A549 (cell line): ENCODE data around the gene STOX2. TPM values are rescaled to one million over a fixed set of nuclear protein-coding genes. Genes with fewer than 3 reads are reported as not detected.

ENCODE experiments used
- ATAC-seq, 2 experiments: fragments of 200-7000 bp in 1 of 2; fragments of >200 bp in 1 of 2; cut with Nextera tagmentation in 1 of 2; cut with Tn5 transposase in 1 of 2; 3 replicates each; pipeline versions ENCODE4 v1.8.0 to v1.9.1; 2018 to 2020; ENCODE audit warnings: mild to moderate bottlenecking in 1 of 2, moderate library complexity in 1 of 2
- CTCF ChIA-PET: fragments of 300-600 bp; sonication (Branson Sonifier 250); formaldehyde crosslinking; extraction: SDS; loops from one replicate; lab custom pipeline; 2021; ENCODE audit warnings: antibody characterized with exemption, inconsistent platforms; lab: Yijun Ruan, JAX
- POLR2A ChIA-PET: fragments of 350-600 bp; formaldehyde crosslinking; extraction: SDS; loops from one replicate; lab custom pipeline; 2021; ENCODE audit warnings: antibody characterized with exemption, inconsistent platforms; lab: Yijun Ruan, JAX
- DNase-seq, 2 experiments: peaks; one replicate each; pipeline versions ENCODE4 v3.0.0 to v3.0.0-alpha.2; 2011 to 2016; ENCODE audit warnings: low read depth in 1 of 2, low spot score in 1 of 2
- FAIRE-seq: peaks from 2 replicates; lab custom pipeline; 2011; peaks lifted over from hg19 to GRCh38; lab: Jason Lieb, UNC
- H3K27ac ChIP-seq, 2 experiments: fragments of >200 bp; sonication (Bioruptor Twin); formaldehyde crosslinking; 3 replicates each; pipeline ENCODE4 v1.5.1; 2016 to 2017
- H3K4me1 ChIP-seq: fragments of >200 bp; sonication (Bioruptor Twin); formaldehyde crosslinking; 3 replicates; pipeline ENCODE4 v1.6.1; 2016
- H3K4me2 ChIP-seq: fragments of >200 bp; sonication (Bioruptor Twin); formaldehyde crosslinking; 3 replicates; pipeline ENCODE4 v1.6.1; 2016
- H3K4me3 ChIP-seq: fragments of >200 bp; sonication (Bioruptor Twin); formaldehyde crosslinking; 3 replicates; pipeline ENCODE4 v1.5.1; 2016
- H3K9me3 ChIP-seq: fragments of >200 bp; sonication (Bioruptor Twin); formaldehyde crosslinking; 3 replicates; pipeline ENCODE4 v1.6.1; 2016
- BCL3 ChIP-seq: fragments of >200 bp; sonication (Bioruptor Twin); formaldehyde crosslinking; IDR thresholded peaks from 3 replicates; pipeline ENCODE4 v1.6.1; 2016
- CEBPB ChIP-seq, 2 experiments: fragments of >200 bp in 1 of 2; sonication (Bioruptor Twin) in 1 of 2; formaldehyde crosslinking in 1 of 2; IDR thresholded peaks; 2 replicates each; pipeline ENCODE4 v1.6.1; 2012 to 2016
- EHF ChIP-seq: fragments of 250-450 bp; sonication (Bioruptor Pico); IDR thresholded peaks from 2 replicates; pipeline ENCODE4 v1.5.0; 2020; ENCODE audit warnings: mild to moderate bottlenecking
- GATA3 ChIP-seq: IDR thresholded peaks from 2 replicates; pipeline ENCODE4 v1.6.1; 2012; ENCODE audit warnings: borderline replicate concordance
- HES2 ChIP-seq: fragments of >200 bp; sonication (Bioruptor Twin); formaldehyde crosslinking; IDR thresholded peaks from 2 replicates; pipeline ENCODE4 v1.6.1; 2016
- JUN ChIP-seq, 2 experiments: fragments of >200 bp; sonication (Bioruptor Twin); formaldehyde crosslinking; IDR thresholded peaks; 2 replicates in 1 of 2; 3 replicates in 1 of 2; pipeline ENCODE4 v1.6.1; 2016 to 2017
- KDM1A ChIP-seq: fragments of 200-600 bp; sonication (generic); IDR thresholded peaks from 2 replicates; pipeline ENCODE4 v1.6.1; 2016; ENCODE audit warnings: low read depth, mild to moderate bottlenecking
- MYC ChIP-seq: IDR thresholded peaks from 2 replicates; pipeline ENCODE4 v1.6.1; 2012; ENCODE audit warnings: mild to moderate bottlenecking, inconsistent platforms, low read length, improper control_type of control experiment, borderline replicate concordance
- NFE2L2 ChIP-seq: fragments of 150-350 bp; conservative IDR thresholded peaks from 2 replicates; pipeline ENCODE4 v1.6.1; 2014; ENCODE audit warnings: low read length
- NR3C1 ChIP-seq: fragments of >200 bp; sonication (Bioruptor Twin); formaldehyde crosslinking; IDR thresholded peaks from 3 replicates; pipeline ENCODE4 v1.6.1; 2017
- PBX3 ChIP-seq: IDR thresholded peaks from 2 replicates; pipeline ENCODE4 v1.6.1; 2012
- POLR2A ChIP-seq: IDR thresholded peaks from 2 replicates; pipeline ENCODE4 v1.6.1; 2012; ENCODE audit warnings: mild to moderate bottlenecking, low read length
- RCOR1 ChIP-seq: fragments of 150-350 bp; IDR thresholded peaks from 2 replicates; pipeline ENCODE4 v1.6.1; 2014; ENCODE audit warnings: antibody characterized with exemption, low read length, low read depth
- REST ChIP-seq: fragments of 200-600 bp; sonication (generic); IDR thresholded peaks from 2 replicates; pipeline ENCODE4 v1.6.1; 2016; ENCODE audit warnings: antibody characterized with exemption, mild to moderate bottlenecking, moderate library complexity
- RNF2 ChIP-seq: fragments of 200-600 bp; sonication (generic); IDR thresholded peaks from 2 replicates; pipeline ENCODE4 v1.6.1; 2016; ENCODE audit warnings: low read depth, mild to moderate bottlenecking, antibody characterized with exemption, moderate library complexity, borderline replicate concordance
- SMC3 ChIP-seq: fragments of >200 bp; sonication (Bioruptor Twin); formaldehyde crosslinking; IDR thresholded peaks from 3 replicates; pipeline ENCODE4 v1.6.1; 2018; ENCODE audit warnings: inconsistent platforms
- SREBF2 ChIP-seq: fragments of 450-650 bp; IDR thresholded peaks from 2 replicates; pipeline ENCODE4 v1.6.1; 2014; ENCODE audit warnings: mild to moderate bottlenecking, moderate library complexity
- TFCP2L1 ChIP-seq: fragments of 250-450 bp; sonication (Bioruptor Pico); IDR thresholded peaks from 2 replicates; pipeline ENCODE4 v1.5.0; 2021; ENCODE audit warnings: mild to moderate bottlenecking
- TP53 ChIP-seq: fragments of 250-450 bp; sonication (Bioruptor Pico); IDR thresholded peaks from 2 replicates; pipeline ENCODE4 v1.5.0; 2021; ENCODE audit warnings: mild to moderate bottlenecking, moderate library complexity
- ZC3H11A ChIP-seq: fragments of 450-650 bp; IDR thresholded peaks from 2 replicates; pipeline ENCODE4 v1.6.1; 2014; ENCODE audit warnings: antibody characterized with exemption, mild to moderate bottlenecking
- ZNF302 ChIP-seq: fragments of 250-450 bp; sonication (Bioruptor Pico); IDR thresholded peaks from 2 replicates; pipeline ENCODE4 v1.9.0; 2021; ENCODE audit warnings: inconsistent platforms, mild to moderate bottlenecking, moderate library complexity
- ZSCAN20 ChIP-seq: fragments of 250-450 bp; sonication (Bioruptor Pico); IDR thresholded peaks from 2 replicates; pipeline ENCODE4 v1.8.0; 2022; ENCODE audit warnings: mild to moderate bottlenecking, moderate library complexity
- WGBS: methylation state at CpG from one replicate; pipeline ENCODE4 v1.1.6; 2017; ENCODE audit errors: missing lambda C conversion rate; 5-methylcytosine and 5-hydroxymethylcytosine counted together
- polyA plus RNA-seq, 4 experiments: library from polyadenylated mRNA; depleted of rRNA in 3 of 4; stranded (reverse); fragments of >200 nt; fragmentation: RNase III in 1 of 4; extraction: RNeasy Plus Mini Kit Qiagen cat#74134 plus additional on column Dnase treatment in 1 of 4; gene quantifications; 2 replicates in 3 of 4; 3 replicates in 1 of 4; pipeline ENCODE4 v1.2.3, GENCODE V29; 2011 to 2017
- TF ChIP-seq, protein P1 (sequence below): fragments of 450-650 bp; IDR thresholded peaks from 2 replicates; pipeline ENCODE4 v1.6.1; 2014; ENCODE audit warnings: antibody characterized with exemption

The STOX2 gene
- polyA plus RNA-seq, 2 of the 4 experiments (the other 2 are of a cell fraction): 2.7 to 5.2 TPM

GRCh38 chr4:184024637-184025036, 119.5 kb downstream of the STOX2 start:
- Histone ChIP-seq H3K4me1 (no peaks in the 10 kb centered on the region), H3K27ac (no peak overlapping the region), H3K9me3 (no peaks in the 10 kb centered on the region), H3K4me2 (no peak overlapping the region), H3K4me3 (no peak overlapping the region)
- ChIA-PET POLR2A (no interaction called here), CTCF (interaction anchor here (1.4 kb wide), 1 partner anchor 143 kb away, joined by 4 read pairs; no protein-coding TSS in a partner anchor)
- FAIRE-seq (no peak), ATAC-seq (no peak), DNase-seq (no peak)
- 35% methylated on average over 4 of the region's 4 CpGs for WGBS
- TF ChIP-seq, protein P1, sequence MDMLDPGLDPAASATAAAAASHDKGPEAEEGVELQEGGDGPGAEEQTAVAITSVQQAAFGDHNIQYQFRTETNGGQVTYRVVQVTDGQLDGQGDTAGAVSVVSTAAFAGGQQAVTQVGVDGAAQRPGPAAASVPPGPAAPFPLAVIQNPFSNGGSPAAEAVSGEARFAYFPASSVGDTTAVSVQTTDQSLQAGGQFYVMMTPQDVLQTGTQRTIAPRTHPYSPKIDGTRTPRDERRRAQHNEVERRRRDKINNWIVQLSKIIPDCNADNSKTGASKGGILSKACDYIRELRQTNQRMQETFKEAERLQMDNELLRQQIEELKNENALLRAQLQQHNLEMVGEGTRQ: no peak
- no peak for TF ChIP-seq CEBPB (IDR thresholded peaks at IDR 0.05)
- no peak for TF ChIP-seq TFCP2L1
- no peak for TF ChIP-seq ZC3H11A
- no peak for TF ChIP-seq ZNF302 (CRISPR knock-in tag)
- no peak for TF ChIP-seq EHF (CRISPR knock-in tag)
- TF ChIP-seq NFE2L2: no peak
- TF ChIP-seq JUN (IDR thresholded peaks at IDR 0.05): no peak
- no peak for TF ChIP-seq HES2

DNA sequence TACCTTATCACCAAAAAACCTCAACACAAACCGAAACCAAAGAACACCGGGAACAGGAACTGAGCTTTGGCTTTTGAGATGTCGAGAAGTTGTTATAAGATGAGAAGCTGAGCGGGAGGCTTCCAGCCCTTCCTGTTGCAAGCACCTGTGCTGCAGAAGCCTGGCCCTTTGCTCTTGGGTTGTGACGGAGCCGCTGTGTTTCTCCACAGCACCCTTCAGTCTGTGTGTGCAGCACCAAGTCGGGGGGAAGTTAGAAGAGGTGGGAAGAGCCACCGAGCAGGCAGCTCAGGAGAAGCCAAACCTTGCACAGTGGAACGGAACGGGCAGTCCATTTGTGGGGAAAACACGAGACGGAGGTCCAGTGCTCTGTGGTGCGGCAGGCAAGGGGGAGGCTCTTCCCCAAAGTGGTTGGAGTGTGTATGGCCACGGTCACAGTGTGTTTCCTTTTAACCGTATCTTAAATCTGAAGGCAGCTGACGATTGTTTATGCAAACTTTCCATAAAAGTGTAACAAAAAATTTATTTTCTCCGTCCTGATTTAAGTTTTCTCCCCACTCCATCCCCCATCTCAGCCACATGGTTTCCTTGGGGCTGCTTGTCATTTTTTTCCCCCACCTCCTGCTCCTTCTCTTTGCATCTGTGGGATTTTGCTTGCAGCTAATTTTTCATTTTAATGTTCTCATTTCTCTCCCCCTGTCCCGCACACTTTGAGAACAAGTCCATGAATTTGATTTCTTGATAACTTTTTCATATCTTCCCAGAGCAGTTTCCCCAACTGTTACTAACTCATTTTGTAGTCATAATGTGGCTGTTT, 123.7 kb downstream of the STOX2 start:
- Histone ChIP-seq H3K4me1 (no peaks in the 10 kb centered on the region), H3K4me3 (no peak overlapping the region), H3K9me3 (no peaks in the 10 kb centered on the region), H3K27ac (no peak overlapping the region), H3K4me2 (no peak overlapping the region)
- TF ChIP-seq ZNF302 (CRISPR knock-in tag): no peak
- no peak for TF ChIP-seq RCOR1
- TF ChIP-seq PBX3: no peak
- no peak for TF ChIP-seq GATA3
- no peak for TF ChIP-seq NR3C1
- TF ChIP-seq, protein P1: no peak
- TF ChIP-seq RNF2: no peak
- TF ChIP-seq POLR2A: no peak
- no peak for TF ChIP-seq TP53 (CRISPR knock-in tag)
- TF ChIP-seq SREBF2: no peak
- TF ChIP-seq ZC3H11A: no peak
- no peak for TF ChIP-seq SMC3
- TF ChIP-seq MYC: no peak
- no peak for TF ChIP-seq CEBPB (IDR thresholded peaks at IDR 0.05)
- TF ChIP-seq REST: no peak
- no peak for TF ChIP-seq EHF (CRISPR knock-in tag)
- TF ChIP-seq BCL3: no peak
- no peak for TF ChIP-seq ZSCAN20 (CRISPR knock-in tag)
- TF ChIP-seq KDM1A: no peak
- FAIRE-seq (no peak), DNase-seq (no peak), ATAC-seq (no peak)
- ChIA-PET POLR2A (no interaction called here), CTCF (interaction anchor here (0.6 to 1.2 kb wide), 3 partner anchors 9 to 136 kb away, joined by 3 to 4 read pairs (median 3); no protein-coding TSS in a partner anchor)
- WGBS: 76% methylated on average over 16 of the region's 18 CpGs
